ENCODE measurements around the gene CCNQ.

- TF ChIP-seq POLR2AphosphoS5 (IDR thresholded peaks at IDR 0.05): no peak
- TF ChIP-seq CTCF (IDR thresholded peaks at IDR 0.05): no peak
- no peak for TF ChIP-seq EP300 (IDR thresholded peaks at IDR 0.05)
- no peak for TF ChIP-seq POLR2A (IDR thresholded peaks at IDR 0.05)
Observed at GRCh38 chrX:153637121-153638040, 38.4 kb upstream of the CCNQ start.

Measured in gastroesophageal sphincter (tissue), 3 donors.